Measurements from ENCODE around the gene TOB1.
"Not testable (repeated sequence)": the region's sequence is repeated elsewhere in the genome, so short reads cannot be mapped to it uniquely, and the experiment has no call there.

TOB1 gene

GRCh38 chr17:50898369-50899004 is 32.3 kb upstream of the TOB1 start:
- no peak for DNase-seq (ENCODE audit: extremely low read depth, low read depth)
- TF ChIP-seq, protein P1, sequence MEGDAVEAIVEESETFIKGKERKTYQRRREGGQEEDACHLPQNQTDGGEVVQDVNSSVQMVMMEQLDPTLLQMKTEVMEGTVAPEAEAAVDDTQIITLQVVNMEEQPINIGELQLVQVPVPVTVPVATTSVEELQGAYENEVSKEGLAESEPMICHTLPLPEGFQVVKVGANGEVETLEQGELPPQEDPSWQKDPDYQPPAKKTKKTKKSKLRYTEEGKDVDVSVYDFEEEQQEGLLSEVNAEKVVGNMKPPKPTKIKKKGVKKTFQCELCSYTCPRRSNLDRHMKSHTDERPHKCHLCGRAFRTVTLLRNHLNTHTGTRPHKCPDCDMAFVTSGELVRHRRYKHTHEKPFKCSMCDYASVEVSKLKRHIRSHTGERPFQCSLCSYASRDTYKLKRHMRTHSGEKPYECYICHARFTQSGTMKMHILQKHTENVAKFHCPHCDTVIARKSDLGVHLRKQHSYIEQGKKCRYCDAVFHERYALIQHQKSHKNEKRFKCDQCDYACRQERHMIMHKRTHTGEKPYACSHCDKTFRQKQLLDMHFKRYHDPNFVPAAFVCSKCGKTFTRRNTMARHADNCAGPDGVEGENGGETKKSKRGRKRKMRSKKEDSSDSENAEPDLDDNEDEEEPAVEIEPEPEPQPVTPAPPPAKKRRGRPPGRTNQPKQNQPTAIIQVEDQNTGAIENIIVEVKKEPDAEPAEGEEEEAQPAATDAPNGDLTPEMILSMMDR (IDR thresholded peaks at IDR 0.05; ENCODE audit: low read depth, low read length, missing control alignments) = no peak
- H3K4me3 ChIP-seq (replicated peaks; ENCODE audit: low read depth, low read length) = no peak overlapping the region

DNA sequence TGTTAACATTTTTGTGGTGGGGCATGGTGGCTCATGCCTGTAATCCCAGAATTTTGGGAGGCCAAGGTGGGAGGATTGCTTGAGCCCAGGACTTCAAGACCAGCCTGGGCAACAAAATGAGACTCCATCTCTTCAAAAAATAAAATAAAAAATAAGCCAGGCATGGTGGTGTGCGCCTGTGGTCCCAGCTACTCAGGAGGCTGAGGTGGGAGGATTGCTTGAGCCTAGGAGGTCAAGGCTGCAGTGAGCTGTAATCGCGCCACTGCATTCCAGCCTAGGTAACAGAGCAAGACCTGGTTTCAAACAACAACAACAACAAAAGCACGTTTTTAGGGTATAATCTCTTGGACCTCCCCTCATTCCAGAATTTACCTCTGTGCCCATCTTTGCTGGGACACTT is 28.4 kb upstream of the TOB1 start:
- not testable (repeated sequence) for DNase-seq (ENCODE audit: extremely low read depth, low read depth); H3K4me3 ChIP-seq (replicated peaks; ENCODE audit: low read depth, low read length)

DNA sequence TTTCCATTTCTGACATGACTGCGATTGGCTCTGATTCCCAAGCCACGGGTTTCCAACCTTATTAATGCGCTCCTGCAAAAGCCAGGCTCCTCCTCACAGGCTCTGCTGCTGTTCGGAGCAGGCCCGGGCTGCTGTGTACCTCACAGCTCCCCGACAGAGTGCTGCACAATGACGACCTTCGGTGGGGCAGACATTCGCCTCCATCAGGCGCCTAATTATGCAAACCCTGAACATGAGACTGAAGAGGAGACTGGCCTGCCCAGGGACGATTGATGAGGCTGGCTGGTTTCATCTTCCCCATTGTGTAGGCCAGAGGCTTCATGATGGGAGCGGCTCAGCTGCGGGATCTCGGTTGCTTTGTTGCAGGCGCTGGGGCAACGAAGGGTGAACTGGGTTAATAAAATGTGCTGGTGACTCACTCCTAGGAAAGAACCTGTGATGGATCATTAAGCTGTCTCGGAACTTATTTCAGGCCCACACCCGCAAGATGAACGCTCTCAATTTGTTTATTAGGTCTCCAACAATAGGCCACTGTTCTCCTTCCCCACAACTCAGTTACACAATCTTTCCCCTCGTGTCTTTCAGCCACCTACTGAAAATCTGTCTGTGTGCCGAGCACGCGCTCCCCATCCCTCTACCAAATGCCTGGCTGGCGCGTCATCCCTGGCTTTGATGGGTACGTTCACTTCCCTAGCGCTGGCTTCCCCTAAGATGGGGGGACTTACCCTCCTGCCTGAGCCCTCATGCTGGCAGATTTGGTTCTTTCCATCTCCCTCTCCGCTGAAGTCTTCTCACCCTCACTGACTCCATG is 27.2 kb upstream of the TOB1 start:
- TF ChIP-seq, protein P1 (IDR thresholded peaks at IDR 0.05; ENCODE audit: low read depth, low read length, missing control alignments) = no peak
- DNase-seq (ENCODE audit: extremely low read depth, low read depth) = no peak
- H3K4me3 ChIP-seq (replicated peaks; ENCODE audit: low read depth, low read length) = no peak overlapping the region

DNA sequence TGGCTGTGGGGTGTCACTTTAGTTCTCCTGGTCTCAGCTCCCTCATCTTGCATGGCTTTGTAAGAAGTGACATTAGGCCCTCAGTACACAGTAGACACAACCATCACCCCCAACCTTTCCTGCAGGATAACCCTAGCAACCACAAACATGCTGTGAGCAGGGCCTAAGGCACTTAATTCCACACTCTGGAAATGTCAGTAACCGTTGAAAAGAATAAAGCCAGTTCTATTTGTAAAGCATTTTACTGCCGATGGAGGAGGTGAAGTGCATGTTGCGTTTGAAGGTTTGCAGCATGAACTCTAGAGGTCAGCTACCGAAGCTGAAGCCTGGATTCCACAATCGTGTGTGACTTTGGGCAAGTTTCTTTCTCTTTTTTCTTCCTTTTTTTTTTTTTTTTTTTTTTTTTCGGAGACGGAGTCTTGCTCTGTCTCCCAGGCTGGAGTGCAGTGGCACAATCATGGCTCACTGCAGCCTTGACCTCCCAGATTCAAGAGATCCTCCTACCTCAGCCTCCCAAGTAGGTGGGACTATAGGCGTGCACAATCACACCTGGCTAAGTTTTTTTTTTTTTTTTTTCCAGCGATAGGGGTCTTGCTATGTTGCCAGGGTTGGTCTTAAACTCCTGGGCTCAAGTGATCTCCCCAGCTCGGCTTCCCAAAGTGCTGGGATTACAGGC is 26.1 kb upstream of the TOB1 start:
- H3K4me3 ChIP-seq (replicated peaks; ENCODE audit: low read depth, low read length) = no peak overlapping the region
- no peak for DNase-seq (ENCODE audit: extremely low read depth, low read depth)
- TF ChIP-seq, protein P1 (IDR thresholded peaks at IDR 0.05; ENCODE audit: low read depth, low read length, missing control alignments) = no peak

GRCh38 chr17:50891577-50891989 is 25.4 kb upstream of the TOB1 start:
- no peak overlapping the region for H3K4me3 ChIP-seq (replicated peaks; ENCODE audit: low read depth, low read length)
- TF ChIP-seq, protein P1 (IDR thresholded peaks at IDR 0.05; ENCODE audit: low read depth, low read length, missing control alignments) = no peak
- no peak for DNase-seq (ENCODE audit: extremely low read depth, low read depth)

DNA sequence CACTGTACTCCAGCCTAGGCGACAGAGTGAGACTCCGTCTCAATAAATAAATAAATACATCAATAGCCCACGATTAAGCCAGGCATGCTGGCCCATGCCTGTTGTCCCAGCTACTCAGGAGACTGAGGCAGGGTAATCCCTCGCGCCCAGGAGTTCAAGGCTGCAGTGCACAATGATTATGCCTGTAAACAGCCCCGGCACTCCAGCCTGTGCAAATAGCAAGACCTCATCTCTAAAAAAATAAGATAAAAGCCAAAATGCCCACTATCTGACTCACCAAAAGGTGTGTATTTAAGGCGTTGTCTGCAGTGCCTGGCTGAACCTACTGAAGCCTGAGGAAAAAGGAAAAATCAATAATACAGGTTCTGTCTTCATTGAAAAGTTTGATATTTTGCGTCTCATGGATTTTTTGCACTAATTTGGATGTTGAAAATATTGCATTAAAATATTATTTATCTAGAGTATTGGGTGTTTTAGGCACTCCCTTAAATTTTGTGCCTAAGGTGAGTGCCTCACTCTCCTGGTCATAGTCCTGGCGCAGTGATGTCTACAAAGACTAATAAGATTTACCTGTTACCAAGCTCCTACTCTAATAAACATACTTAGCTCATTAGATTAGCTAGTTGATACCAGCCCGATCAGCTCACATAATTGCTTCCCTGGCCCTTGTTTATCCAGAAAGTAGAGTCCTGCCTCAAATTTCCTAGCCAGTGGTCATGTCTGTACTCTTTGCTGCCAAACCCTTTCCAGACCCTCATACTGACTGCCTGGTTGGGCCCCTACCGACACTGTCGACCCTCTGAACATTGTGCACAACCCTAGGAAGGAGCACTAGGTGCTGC is 24.7 kb upstream of the TOB1 start:
- H3K4me3 ChIP-seq (replicated peaks; ENCODE audit: low read depth, low read length) = no peak overlapping the region
- TF ChIP-seq, protein P1 (IDR thresholded peaks at IDR 0.05; ENCODE audit: low read depth, low read length, missing control alignments) = no peak
- no peak for DNase-seq (ENCODE audit: extremely low read depth, low read depth)
